K562 (cell line): ENCODE data around the gene ASCC1. TPM values are rescaled to one million over a fixed set of nuclear protein-coding genes. Genes with fewer than 3 reads are reported as not detected.

ENCODE experiments used
- ATF3 ChIP-seq, 2 experiments: fragments of 450-650 bp in 1 of 2; sonication (generic) in 1 of 2; formaldehyde crosslinking in 1 of 2; IDR thresholded peaks in 1 of 2; conservative IDR thresholded peaks in 1 of 2; 2 replicates each; pipeline versions ENCODE4 v1.6.1 to v1.8.1; 2016 to 2023; ENCODE audit warnings: mild to moderate bottlenecking in 2 of 2, moderate library complexity in 2 of 2, inconsistent platforms in 1 of 2, missing genetic modification reagents in 1 of 2
- BCLAF1 ChIP-seq, 2 experiments: fragments of 450-650 bp in 1 of 2; IDR thresholded peaks; 2 replicates each; pipeline ENCODE4 v1.6.1; 2011 to 2017; ENCODE audit warnings: low read depth in 2 of 2, antibody characterized with exemption in 1 of 2, borderline replicate concordance in 1 of 2, low read length in 1 of 2, mild to moderate bottlenecking in 1 of 2, mixed read lengths in 1 of 2; ENCODE audit not compliant: control insufficient read depth in 1 of 2
- CHD4 ChIP-seq: fragments of 200-600 bp; sonication (generic); IDR thresholded peaks from 3 replicates; pipeline ENCODE4 v1.6.1; 2012; ENCODE audit warnings: low read depth, mild to moderate bottlenecking, mixed read lengths, low read length, inconsistent platforms; ENCODE audit not compliant: insufficient read depth, insufficient replicate concordance, poor library complexity, severe bottlenecking
- EP300 ChIP-seq: IDR thresholded peaks from 2 replicates; pipeline ENCODE4 v1.6.1; 2012; ENCODE audit warnings: low read length, improper control_type of control experiment
- ESRRB ChIP-seq: fragments of 250-450 bp; sonication (Bioruptor Pico); IDR thresholded peaks from 2 replicates; pipeline ENCODE4 v1.5.0; 2020; ENCODE audit warnings: mild to moderate bottlenecking, moderate library complexity, borderline replicate concordance
- FIP1L1 ChIP-seq: fragments of 200-400 bp; formaldehyde crosslinking; IDR thresholded peaks from 2 replicates; pipeline ENCODE4 v1.6.1; 2018; ENCODE audit warnings: mild to moderate bottlenecking, low read depth, low read length; ENCODE audit not compliant: poor library complexity, severe bottlenecking
- HDAC2 ChIP-seq: fragments of 450-650 bp; IDR thresholded peaks from 2 replicates; pipeline ENCODE4 v1.6.1; 2016; ENCODE audit warnings: mild to moderate bottlenecking
- HMGN3 ChIP-seq: IDR thresholded peaks from 2 replicates; pipeline ENCODE4 v1.6.1; 2011; ENCODE audit warnings: borderline replicate concordance, low read depth, mild to moderate bottlenecking, mixed read lengths, low read length; ENCODE audit not compliant: insufficient read length; ENCODE audit errors: extremely low read depth
- KLF1 ChIP-seq: fragments of 450-650 bp; IDR thresholded peaks from 2 replicates; pipeline ENCODE4 v1.6.1; 2016; ENCODE audit warnings: missing genetic modification characterization, missing compliant biosample characterization
- RAD21 ChIP-seq, 2 experiments: fragments of 250-450 bp in 1 of 2; fragments of 450-650 bp in 1 of 2; sonication (Bioruptor Pico) in 1 of 2; formaldehyde crosslinking in 1 of 2; IDR thresholded peaks in 1 of 2; conservative IDR thresholded peaks in 1 of 2; 2 replicates each; pipeline versions ENCODE4 v1.4.0 to v1.8.0; 2020 to 2022; ENCODE audit warnings: mild to moderate bottlenecking in 2 of 2, moderate library complexity in 1 of 2
- SMARCA5 ChIP-seq: fragments of 450-650 bp; IDR thresholded peaks from 2 replicates; pipeline ENCODE4 v1.6.1; 2016
- ZNF12 ChIP-seq: sonication (generic); formaldehyde crosslinking; IDR thresholded peaks from 2 replicates; pipeline ENCODE4 v1.4.0; 2020; ENCODE audit warnings: mild to moderate bottlenecking, missing genetic modification reagents
- ZNF133 ChIP-seq: fragments of 250-450 bp; sonication (Bioruptor Pico); IDR thresholded peaks from 2 replicates; pipeline ENCODE4 v1.4.0; 2020; ENCODE audit warnings: mild to moderate bottlenecking
- ZNF212 ChIP-seq: fragments of 450-650 bp; formaldehyde crosslinking; IDR thresholded peaks from 2 replicates; pipeline ENCODE4 v1.4.0; 2020; ENCODE audit warnings: mild to moderate bottlenecking
- ZNF449 ChIP-seq: fragments of 250-450 bp; sonication (Bioruptor Pico); IDR thresholded peaks from 2 replicates; pipeline ENCODE4 v1.8.0; 2022; ENCODE audit warnings: moderate library complexity, mild to moderate bottlenecking, inconsistent platforms
- ZNF717 ChIP-seq: fragments of 250-450 bp; sonication (Bioruptor Pico); IDR thresholded peaks from 2 replicates; pipeline ENCODE4 v1.5.0; 2021
- ZNF785 ChIP-seq: fragments of 250-450 bp; sonication (Bioruptor Pico); IDR thresholded peaks from 2 replicates; pipeline ENCODE4 v1.4.0; 2020; ENCODE audit warnings: mild to moderate bottlenecking
- polyA plus RNA-seq, 8 experiments: library from polyadenylated mRNA; depleted of rRNA in 4 of 8; stranded (reverse) in 5 of 8; unstranded in 3 of 8; fragments of >200 nt; fragmentation: Nextera tagmentation in 2 of 8; fragmentation: Illumina TruSeq in 1 of 8; extraction: Ambion mirVana in 2 of 8; extraction: Trizol in 1 of 8; gene quantifications; 2 replicates each; pipeline versions ENCODE4 v1.2.1 to v1.2.3, GENCODE V29; 2011 to 2014; ENCODE audit warnings: inconsistent platforms in 1 of 8, missing spikeins in 1 of 8
- total RNA-seq, 7 experiments: library from RNA; depleted of rRNA in 6 of 7; stranded (reverse); fragments of >200 nt in 6 of 7; fragmentation: Illumina TruSeq in 2 of 7; extraction: Trizol in 2 of 7; gene quantifications; 2 replicates each; pipeline versions ENCODE4 v1.2.1 to v1.2.3, GENCODE V29; 2011 to 2021; ENCODE audit warnings: low replicate concordance in 1 of 7
- TF ChIP-seq, protein P1 (sequence below): fragments of 450-650 bp; IDR thresholded peaks from 2 replicates; pipeline ENCODE4 v1.6.1; 2016; ENCODE audit warnings: mild to moderate bottlenecking

ASCC1 gene
- total and polyA plus RNA-seq, 9 of the 15 experiments (the other 6 are each of a cell fraction or from before 2014, with no cell fraction given), result 31.7 to 73.3 (median 52.8) TPM

DNA sequence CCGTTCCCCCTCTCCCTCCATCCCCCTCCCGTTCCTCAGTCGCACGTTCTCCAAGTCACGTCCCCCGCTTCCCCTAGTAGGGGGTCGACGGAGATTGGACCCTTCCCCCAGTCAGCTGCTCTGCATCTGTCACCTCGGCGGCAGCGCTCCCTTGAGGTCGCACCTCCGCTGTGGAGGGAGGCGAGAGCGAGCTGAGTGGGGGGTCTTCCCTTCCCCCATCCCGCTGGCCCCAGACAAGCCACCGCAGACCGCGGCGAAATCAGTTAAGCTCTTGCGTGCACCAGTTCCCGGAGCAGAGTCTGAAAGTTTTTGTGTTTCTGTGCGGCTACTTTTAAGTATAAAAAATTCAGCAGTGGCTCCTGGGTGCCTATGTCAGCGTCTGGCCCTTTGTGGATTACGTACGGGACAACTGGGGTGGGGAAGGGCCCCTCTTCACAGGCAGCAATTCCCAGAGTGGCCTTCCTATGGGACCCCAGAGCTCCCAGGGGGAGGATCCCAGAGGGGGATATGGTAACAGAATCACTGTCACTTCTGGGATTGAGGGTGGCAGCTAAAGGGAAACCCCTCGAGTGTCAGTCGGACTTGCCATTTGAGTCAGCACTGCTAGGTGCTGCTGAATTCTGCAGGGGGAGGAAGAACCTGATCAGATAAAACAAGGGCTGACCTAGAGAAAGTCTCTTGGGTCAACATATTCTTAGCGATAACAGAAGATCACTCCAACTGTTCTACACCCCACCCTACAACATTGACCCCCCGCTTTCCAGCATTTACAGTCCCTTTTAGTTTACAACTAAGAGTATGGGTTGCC lies 45.1 kb upstream of the ASCC1 start (continued):
- TF ChIP-seq BCLAF1 (IDR thresholded peaks at IDR 0.05; ENCODE audit: borderline replicate concordance in 1 of 2, control insufficient read depth in 1 of 2, low read depth in 2 of 2, low read length in 1 of 2) (no peak), ZNF133 (CRISPR knock-in tag) (0 out of 2 replicates have a peak, but pooled peaks have one; percentile 4), ZNF212 (no peak), FIP1L1 (peak; percentile 60), RAD21 (CRISPR knock-in tag; conservative IDR thresholded peaks at IDR 0.05 in 1 of 2, IDR thresholded peaks at IDR 0.05 in 1 of 2) (no peak), KLF1 (tag) (no peak), ATF3 (IDR thresholded peaks at IDR 0.05) (peak; percentile 46; the same call in 1 of the 2 replicates), ATF3 (CRISPR knock-in tag; conservative IDR thresholded peaks at IDR 0.05) (no peak; the same call in 1 of the 2 replicates), ZNF717 (CRISPR knock-in tag) (no peak), CHD4 (no peak), EP300 (peak; percentile 84), HDAC2 (peak; percentile 73), ESRRB (CRISPR knock-in tag) (no peak), ZNF449 (CRISPR knock-in tag) (0 out of 2 replicates have a peak, but pooled peaks have one; percentile 30), ZNF12 (CRISPR knock-in tag) (peak; percentile 59), HMGN3 (peak; percentile 93), ZNF785 (CRISPR knock-in tag) (no peak), SMARCA5 (no peak)
- TF ChIP-seq, protein P1, sequence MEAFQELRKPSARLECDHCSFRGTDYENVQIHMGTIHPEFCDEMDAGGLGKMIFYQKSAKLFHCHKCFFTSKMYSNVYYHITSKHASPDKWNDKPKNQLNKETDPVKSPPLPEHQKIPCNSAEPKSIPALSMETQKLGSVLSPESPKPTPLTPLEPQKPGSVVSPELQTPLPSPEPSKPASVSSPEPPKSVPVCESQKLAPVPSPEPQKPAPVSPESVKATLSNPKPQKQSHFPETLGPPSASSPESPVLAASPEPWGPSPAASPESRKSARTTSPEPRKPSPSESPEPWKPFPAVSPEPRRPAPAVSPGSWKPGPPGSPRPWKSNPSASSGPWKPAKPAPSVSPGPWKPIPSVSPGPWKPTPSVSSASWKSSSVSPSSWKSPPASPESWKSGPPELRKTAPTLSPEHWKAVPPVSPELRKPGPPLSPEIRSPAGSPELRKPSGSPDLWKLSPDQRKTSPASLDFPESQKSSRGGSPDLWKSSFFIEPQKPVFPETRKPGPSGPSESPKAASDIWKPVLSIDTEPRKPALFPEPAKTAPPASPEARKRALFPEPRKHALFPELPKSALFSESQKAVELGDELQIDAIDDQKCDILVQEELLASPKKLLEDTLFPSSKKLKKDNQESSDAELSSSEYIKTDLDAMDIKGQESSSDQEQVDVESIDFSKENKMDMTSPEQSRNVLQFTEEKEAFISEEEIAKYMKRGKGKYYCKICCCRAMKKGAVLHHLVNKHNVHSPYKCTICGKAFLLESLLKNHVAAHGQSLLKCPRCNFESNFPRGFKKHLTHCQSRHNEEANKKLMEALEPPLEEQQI, result no peak
